ENCODE results near the gene SDC1. TPM values are rescaled to one million over a fixed set of nuclear protein-coding genes. Genes with fewer than 3 reads are reported as not detected.

Gene SDC1
- total RNA-seq, 6 donors from 2014 or later: 74.4 to 213 (median 154) TPM

DNA sequence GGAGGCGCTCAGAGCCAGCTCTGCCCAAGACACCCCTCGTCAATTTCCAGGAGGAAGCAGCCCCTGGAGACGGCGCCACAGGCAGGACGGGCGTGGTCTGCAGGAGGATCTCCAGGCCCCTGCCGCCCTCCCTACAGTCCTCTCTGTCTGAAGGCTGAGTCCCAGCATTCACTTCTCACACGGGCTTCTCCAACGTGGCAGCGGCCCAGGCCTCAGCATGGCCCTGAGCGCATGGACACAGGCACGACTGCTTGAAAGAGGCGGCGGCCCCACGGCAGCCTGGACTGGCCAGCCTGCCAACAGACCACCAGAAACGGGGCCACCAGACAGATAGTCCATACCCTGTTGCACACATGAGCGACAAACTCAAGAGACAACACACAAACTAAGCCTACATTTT, 23.3 kb downstream of the SDC1 start:
- ATAC-seq (ENCODE audit: low FRiP score in 2 of 2): no peak

GRCh38 chr2:20200697-20201555, 24.0 kb downstream of the SDC1 start:
- H3K4me1 ChIP-seq: peaks cover 3 to 38% (median 29%) of the 10 kb centered on the region in 4 donors
- H3K27me3 ChIP-seq: no peaks in the 10 kb centered on the region
- no peaks in the 10 kb centered on the region for H3K9me3 ChIP-seq
- 92 to 93% methylated on average over 26 of the region's 26 CpGs for WGBS, 2 donors
- no peak overlapping the region for H3K4me3 ChIP-seq
- H3K27ac ChIP-seq: no peak overlapping the region
- no peak for TF ChIP-seq POLR2A (IDR thresholded peaks at IDR 0.05)
- TF ChIP-seq, protein P1, sequence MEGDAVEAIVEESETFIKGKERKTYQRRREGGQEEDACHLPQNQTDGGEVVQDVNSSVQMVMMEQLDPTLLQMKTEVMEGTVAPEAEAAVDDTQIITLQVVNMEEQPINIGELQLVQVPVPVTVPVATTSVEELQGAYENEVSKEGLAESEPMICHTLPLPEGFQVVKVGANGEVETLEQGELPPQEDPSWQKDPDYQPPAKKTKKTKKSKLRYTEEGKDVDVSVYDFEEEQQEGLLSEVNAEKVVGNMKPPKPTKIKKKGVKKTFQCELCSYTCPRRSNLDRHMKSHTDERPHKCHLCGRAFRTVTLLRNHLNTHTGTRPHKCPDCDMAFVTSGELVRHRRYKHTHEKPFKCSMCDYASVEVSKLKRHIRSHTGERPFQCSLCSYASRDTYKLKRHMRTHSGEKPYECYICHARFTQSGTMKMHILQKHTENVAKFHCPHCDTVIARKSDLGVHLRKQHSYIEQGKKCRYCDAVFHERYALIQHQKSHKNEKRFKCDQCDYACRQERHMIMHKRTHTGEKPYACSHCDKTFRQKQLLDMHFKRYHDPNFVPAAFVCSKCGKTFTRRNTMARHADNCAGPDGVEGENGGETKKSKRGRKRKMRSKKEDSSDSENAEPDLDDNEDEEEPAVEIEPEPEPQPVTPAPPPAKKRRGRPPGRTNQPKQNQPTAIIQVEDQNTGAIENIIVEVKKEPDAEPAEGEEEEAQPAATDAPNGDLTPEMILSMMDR (IDR thresholded peaks at IDR 0.05): no peak
- no peak for TF ChIP-seq POLR2AphosphoS5 (IDR thresholded peaks at IDR 0.05)
- TF ChIP-seq EP300 (IDR thresholded peaks at IDR 0.05): no peak
- peaks cover 0 to 7% (median 0%) of the 10 kb centered on the region in 4 donors for H3K36me3 ChIP-seq
- ATAC-seq (ENCODE audit: low FRiP score in 2 of 2) (no peak), DNase-seq (no peak)

More for the DNA sequence above, 23.3 kb downstream of the SDC1 start:
- no peaks in the 10 kb centered on the region for H3K27me3 ChIP-seq
- no peak overlapping the region for H3K27ac ChIP-seq
- no peak overlapping the region for H3K4me3 ChIP-seq
- H3K9me3 ChIP-seq: no peaks in the 10 kb centered on the region
- H3K36me3 ChIP-seq: peaks cover 0 to 7% (median 0%) of the 10 kb centered on the region in 4 donors
- TF ChIP-seq POLR2A (IDR thresholded peaks at IDR 0.05): no peak
- no peak for TF ChIP-seq POLR2AphosphoS5 (IDR thresholded peaks at IDR 0.05)
- TF ChIP-seq EP300 (IDR thresholded peaks at IDR 0.05): no peak
- TF ChIP-seq, protein P1 (IDR thresholded peaks at IDR 0.05): no peak
- no peak for DNase-seq
- 78 to 91% methylated on average over 9 to 17 of the region's 17 CpGs for WGBS, 2 donors
- H3K4me1 ChIP-seq: peaks cover 3 to 42% (median 32%) of the 10 kb centered on the region in 4 donors

- Histone ChIP-seq H3K4me1 (peaks cover 3 to 34% (median 19%) of the 10 kb centered on the region in 4 donors), H3K4me3 (no peak overlapping the region), H3K9me3 (no peaks in the 10 kb centered on the region), H3K27ac (peak overlapping the region in 3 of 4 donors; percentile 34 to 77 (median 70)), H3K36me3 (peaks cover 0 to 7% (median 0%) of the 10 kb centered on the region in 4 donors), H3K27me3 (no peaks in the 10 kb centered on the region)
- 80 to 82% methylated on average over 6 of the region's 6 CpGs for WGBS, 2 donors
- TF ChIP-seq POLR2AphosphoS5 (IDR thresholded peaks at IDR 0.05): no peak
- TF ChIP-seq POLR2A (IDR thresholded peaks at IDR 0.05): no peak
- TF ChIP-seq, protein P1 (IDR thresholded peaks at IDR 0.05): no peak
- TF ChIP-seq EP300 (IDR thresholded peaks at IDR 0.05): no peak
- DNase-seq: no peak
- no peak for ATAC-seq (ENCODE audit: low FRiP score in 2 of 2)
Observed at GRCh38 chr2:20199633-20200270, 25.2 kb downstream of the SDC1 start.

- no peaks in the 10 kb centered on the region for H3K9me3 ChIP-seq
- peaks cover 3 to 35% (median 19%) of the 10 kb centered on the region in 4 donors for H3K4me1 ChIP-seq
- peaks cover 0 to 7% (median 0%) of the 10 kb centered on the region in 4 donors for H3K36me3 ChIP-seq
- 64% methylated on average over 14 of the region's 14 CpGs for WGBS, 2 donors
- ATAC-seq (ENCODE audit: low FRiP score in 2 of 2): peak in 1 of 2 donors; percentile 38
- H3K27ac ChIP-seq: peak overlapping the region; percentile 34 to 77 (median 72)
- no peaks in the 10 kb centered on the region for H3K27me3 ChIP-seq
- DNase-seq: no peak
- no peak overlapping the region for H3K4me3 ChIP-seq
- TF ChIP-seq POLR2A (IDR thresholded peaks at IDR 0.05): no peak
Observed at GRCh38 chr2:20198796-20199632, 25.9 kb downstream of the SDC1 start.

All from upper lobe of left lung (tissue), 6 donors.